KBM-7 (cell line): ENCODE measurements around the gene MEIS2.

Source experiments
- DNase-seq: peaks from one replicate; pipeline ENCODE4 v3.0.0-alpha.2; 2015
- in situ Hi-C: fragments of 300-500 bp; cut with MboI; formaldehyde crosslinking; loops from 2 replicates; pipeline ENCODE4 v1.14.3; 2020; ENCODE audit warnings: low sequenced_read_pairs, low pct_unique_long_range_greater_than_20kb, mixed read lengths

Gene MEIS2

DNA sequence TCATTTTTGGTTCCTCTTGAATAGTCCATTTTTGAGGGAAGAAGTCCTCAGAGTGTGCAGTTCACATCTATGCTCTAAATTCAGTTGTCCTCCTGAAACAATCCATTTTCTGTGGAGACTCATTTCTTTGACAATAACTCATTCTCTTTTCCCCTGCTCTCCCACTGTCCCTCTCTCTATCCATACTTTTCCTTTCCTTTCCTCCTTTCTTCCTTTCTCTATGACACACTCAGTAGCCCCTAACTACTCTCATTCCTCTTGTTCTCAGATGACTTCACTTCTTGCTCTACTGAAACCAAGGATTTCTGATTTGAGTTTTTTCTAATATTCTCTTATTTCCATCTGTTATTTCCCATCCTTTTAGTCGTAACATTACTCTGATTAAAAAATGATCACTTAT lies 16.7 kb upstream of the MEIS2 start:
- in situ Hi-C loops, result loop anchor here (25.0 kb wide), 1 partner anchor 230 kb away; no protein-coding TSS in a partner anchor
- DNase-seq, result no peak

DNA sequence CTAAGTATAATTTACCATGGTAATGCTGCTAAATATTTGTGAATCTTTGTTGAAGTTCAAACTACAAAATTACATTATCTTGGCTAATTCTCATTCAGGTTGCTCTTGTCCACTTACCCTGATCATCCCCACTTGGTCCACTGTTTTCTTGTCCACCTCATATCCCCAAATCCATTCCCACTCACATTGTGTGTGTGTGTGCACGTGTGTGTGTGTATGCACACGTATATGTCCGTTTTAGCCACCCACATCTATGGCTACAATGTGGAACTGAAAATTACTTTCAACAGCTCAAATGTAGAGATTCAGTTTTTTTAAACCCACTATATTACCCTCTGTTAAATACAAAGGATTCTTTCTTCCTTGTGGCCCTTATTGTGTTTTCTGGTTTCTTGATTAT lies 15.2 kb upstream of the MEIS2 start:
- DNase-seq, result no peak
- in situ Hi-C loops, result loop anchor here (25.0 kb wide), 1 partner anchor 228 kb away; no protein-coding TSS in a partner anchor

GRCh38 chr15:37112971-37113670 lies 12.8 kb upstream of the MEIS2 start:
- in situ Hi-C loops, result loop anchor here (25.0 kb wide), 1 partner anchor 226 kb away; no protein-coding TSS in a partner anchor

DNA sequence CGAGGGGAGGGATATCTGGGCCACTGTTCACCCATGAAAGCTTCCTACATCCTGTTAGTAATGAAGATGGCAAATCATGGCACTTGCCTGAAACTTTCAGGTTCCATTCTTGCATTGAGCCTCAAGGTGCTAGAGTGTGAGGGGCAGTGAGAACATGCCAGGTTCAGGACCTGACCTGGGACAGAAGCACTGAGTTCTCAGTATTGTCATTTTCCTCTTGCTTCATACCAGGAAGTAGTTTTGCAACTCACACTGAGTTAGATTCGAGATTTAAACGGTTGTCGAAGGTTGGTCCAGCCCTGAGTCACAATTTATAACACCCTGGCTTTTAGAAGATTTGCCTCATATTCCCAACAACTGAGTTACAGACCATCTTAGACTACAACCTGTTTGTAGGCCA lies 11.8 kb upstream of the MEIS2 start:
- in situ Hi-C loops, result loop anchor here (25.0 kb wide), 1 partner anchor 225 kb away; no protein-coding TSS in a partner anchor

More at GRCh38 chr15:37112971-37113670, 12.8 kb upstream of the MEIS2 start:
- no peak for DNase-seq

GRCh38 chr15:37111427-37111717 lies 11.0 kb upstream of the MEIS2 start:
- in situ Hi-C loops, result loop anchor here (25.0 kb wide), 1 partner anchor 224 kb away; no protein-coding TSS in a partner anchor
- no peak for DNase-seq

More for the DNA sequence above, 11.8 kb upstream of the MEIS2 start:
- DNase-seq, result peak; percentile 37

- DNase-seq, result no peak
- in situ Hi-C loops, result loop anchor here (25.0 kb wide), 1 partner anchor 223 kb away; no protein-coding TSS in a partner anchor
Measured at GRCh38 chr15:37109872-37110572, 9.7 kb upstream of the MEIS2 start.

DNA sequence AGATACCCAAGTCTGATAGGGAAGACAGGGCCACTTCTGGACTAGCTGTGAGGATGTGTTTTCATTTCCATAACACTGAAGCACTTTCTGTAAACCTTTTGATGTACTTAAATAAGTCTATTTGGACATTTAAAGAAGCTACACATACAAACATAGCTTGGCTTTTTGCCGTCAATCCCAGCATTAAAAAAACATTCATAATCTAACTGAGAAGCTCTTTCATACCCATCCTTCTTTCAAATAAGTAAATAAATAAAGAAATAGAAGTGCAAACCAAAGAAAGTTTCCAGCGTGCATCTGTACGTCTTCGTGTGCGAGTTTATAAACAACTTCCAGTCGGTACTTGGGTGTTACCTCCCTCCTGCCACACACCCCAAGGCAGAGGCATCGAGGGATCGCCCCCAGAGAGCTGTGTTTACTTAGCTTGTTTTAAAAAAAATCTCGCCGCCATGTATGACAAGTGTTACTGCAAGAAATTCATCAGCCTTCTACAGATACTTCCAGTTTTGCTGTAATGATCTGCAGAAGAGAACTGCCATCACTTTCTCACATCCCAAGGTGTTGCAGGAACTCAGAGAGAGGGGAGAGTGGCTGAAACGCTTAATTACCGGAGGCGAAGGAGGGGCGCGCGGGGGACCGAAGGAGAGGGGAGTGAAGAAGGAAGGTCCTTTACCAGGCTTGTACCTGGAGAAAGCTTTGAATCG lies 9.0 kb upstream of the MEIS2 start:
- in situ Hi-C loops, result loop anchor here (25.0 kb wide), 1 partner anchor 222 kb away; no protein-coding TSS in a partner anchor
- no peak for DNase-seq

- in situ Hi-C loops, result loop anchor here (25.0 kb wide), 1 partner anchor 221 kb away; no protein-coding TSS in a partner anchor
- no peak for DNase-seq
Measured at GRCh38 chr15:37108381-37109167, 8.2 kb upstream of the MEIS2 start.

DNA sequence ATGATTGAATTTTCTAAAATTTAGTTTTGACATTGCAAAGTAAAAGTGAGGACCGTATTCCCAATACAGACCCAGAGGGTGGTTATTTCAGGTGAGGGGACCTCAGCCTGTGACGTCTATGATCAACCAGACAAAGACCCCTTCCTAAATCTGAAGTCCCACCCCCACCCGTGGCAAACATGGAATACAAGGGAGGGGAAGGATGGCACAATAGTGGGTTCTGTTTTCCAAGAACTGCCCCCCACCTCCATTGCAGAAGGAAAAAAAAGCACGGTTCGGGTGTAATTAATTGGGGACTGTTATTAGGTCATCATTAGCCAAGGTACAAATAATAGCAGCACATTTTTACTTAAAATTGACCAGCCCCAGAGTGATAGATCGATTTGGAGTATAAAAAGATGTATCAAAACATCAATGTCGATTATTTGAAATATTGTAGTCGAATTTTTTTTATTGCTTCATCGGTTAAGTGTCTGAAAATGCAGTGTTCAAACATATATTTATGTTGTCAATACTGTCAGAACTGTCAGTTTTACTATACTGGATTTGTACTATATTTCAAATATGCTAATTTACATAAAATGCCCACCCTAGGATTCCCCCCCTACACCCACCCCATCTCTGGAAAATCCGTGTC lies 7.5 kb upstream of the MEIS2 start:
- in situ Hi-C loops, result loop anchor here (25.0 kb wide), 1 partner anchor 221 kb away; no protein-coding TSS in a partner anchor

GRCh38 chr15:37107071-37107743 lies 6.9 kb upstream of the MEIS2 start:
- in situ Hi-C loops, result loop anchor here (25.0 kb wide), 1 partner anchor 220 kb away; no protein-coding TSS in a partner anchor
- DNase-seq, result no peak

More for the DNA sequence above, 7.5 kb upstream of the MEIS2 start:
- no peak for DNase-seq

GRCh38 chr15:37106490-37107001 lies 6.2 kb upstream of the MEIS2 start:
- DNase-seq, result peak; percentile 21
- in situ Hi-C loops, result loop anchor here (25.0 kb wide), 1 partner anchor 219 kb away; no protein-coding TSS in a partner anchor

DNA sequence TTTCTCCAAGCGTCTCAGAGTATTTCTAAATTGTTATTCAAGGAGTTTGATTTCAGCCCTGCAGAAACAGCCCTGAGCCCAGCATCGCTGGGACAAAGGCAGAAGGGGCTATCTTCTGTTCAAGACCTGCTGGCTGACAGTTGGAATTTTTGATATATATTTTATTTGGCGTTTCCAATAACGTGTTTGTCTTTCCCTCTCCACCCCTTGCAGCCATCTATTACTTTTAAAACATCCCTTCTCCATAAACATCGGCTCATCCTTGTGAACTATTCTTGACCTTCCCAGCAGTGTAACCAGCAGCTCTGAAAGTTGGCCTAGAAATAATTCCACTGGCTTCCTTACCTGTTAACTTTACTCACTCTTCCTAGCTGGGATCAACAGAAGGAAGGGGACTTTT lies 5.5 kb upstream of the MEIS2 start:
- DNase-seq, result no peak
- in situ Hi-C loops, result loop anchor here (25.0 kb wide), 1 partner anchor 219 kb away; no protein-coding TSS in a partner anchor

DNA sequence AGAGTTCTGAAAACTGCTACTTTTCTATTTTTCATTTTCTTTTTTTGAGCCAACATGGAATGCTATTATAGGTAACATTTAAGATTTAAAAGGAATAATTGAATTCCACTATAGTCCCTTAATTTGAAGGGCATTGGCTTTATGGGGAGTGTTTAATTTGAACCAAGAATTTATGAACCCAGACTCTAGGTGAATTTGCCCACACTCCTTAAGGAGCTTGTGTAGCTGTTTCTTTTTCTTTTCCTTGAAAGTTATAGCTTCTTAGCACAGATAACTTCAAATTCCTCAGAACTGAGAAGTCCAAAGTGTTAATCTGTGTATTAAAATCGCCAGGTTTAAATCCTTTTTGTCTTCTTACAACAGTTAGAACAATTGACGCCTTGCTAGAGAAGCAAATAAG lies 4.7 kb upstream of the MEIS2 start:
- in situ Hi-C loops, result loop anchor here (25.0 kb wide), 1 partner anchor 218 kb away; no protein-coding TSS in a partner anchor
- DNase-seq, result no peak

- DNase-seq, result no peak
- in situ Hi-C loops, result loop anchor here (25.0 kb wide), 1 partner anchor 217 kb away; no protein-coding TSS in a partner anchor
Measured at GRCh38 chr15:37104424-37104981, 4.2 kb upstream of the MEIS2 start.

DNA sequence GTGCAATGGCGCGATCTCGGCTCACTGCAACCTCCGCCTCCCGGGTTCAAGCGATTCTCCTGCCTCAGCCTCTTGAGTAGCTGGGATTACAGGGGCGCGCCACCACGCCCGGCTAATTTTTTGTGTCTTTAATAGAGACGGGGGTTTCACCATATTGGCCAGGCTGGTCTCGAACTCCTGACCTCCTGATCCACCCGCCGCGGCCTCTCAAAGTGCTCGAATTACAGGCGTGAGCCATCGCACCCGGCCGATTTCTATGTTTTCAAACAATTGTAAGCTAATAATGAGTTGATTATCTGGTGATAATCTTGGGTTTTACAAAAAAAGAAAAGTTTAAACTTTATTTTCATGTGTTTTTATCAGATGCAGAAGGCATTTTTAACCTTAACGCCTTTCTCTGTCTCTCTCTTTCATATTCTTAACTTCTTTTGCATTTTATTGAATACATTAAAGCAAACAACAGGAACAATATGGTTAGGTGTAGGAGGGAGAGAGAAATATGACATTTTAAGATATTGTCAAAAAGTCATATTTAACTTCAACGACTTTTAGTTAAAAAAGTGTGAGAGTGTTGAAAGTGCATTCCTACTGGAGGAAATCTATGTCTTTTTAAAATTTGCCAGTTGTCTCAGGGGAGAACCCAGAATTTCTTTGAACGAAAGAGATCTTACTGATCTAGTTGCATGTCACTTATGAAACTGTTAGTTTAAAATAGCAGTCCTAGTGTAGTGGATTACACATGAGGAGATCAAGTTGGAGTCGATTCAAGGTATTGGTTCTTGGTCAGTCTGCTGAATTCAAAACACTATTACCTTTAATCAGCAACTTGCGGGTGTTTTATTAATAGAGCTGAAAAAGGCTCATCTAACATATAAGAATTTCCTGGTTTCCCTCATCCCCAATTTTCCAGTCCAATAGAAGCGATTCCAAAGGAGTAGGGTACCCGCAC lies 3.4 kb upstream of the MEIS2 start:
- in situ Hi-C loops, result loop anchor here (25.0 kb wide), 1 partner anchor 216 kb away; no protein-coding TSS in a partner anchor
- DNase-seq, result no peak

DNA sequence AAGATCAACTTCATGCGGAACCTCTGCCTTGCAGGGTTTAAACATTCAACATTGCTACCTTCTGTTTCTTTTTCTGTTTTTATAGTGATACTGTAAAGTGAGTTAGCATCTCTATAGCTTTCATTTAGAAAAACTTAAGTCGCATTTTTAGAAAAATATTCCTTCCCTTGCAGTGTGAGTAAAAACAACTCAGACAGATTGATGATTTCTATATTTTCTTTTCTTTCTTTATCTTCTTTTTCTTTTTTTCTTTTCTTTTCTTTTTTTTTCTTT lies 2.8 kb upstream of the MEIS2 start:
- DNase-seq, result no peak
- in situ Hi-C loops, result loop anchor here (25.0 kb wide), 1 partner anchor 216 kb away; no protein-coding TSS in a partner anchor
